Transverse colon (tissue), 4 donors: ENCODE results near the gene SGK2. TPM values are rescaled to one million over a fixed set of nuclear protein-coding genes. Genes with fewer than 3 reads are reported as not detected.

Experiments used
- DNase-seq: peaks from one replicate; pipeline ENCODE4 v3.0.0-alpha.2; 2019
- H3K27ac ChIP-seq, 4 donors: fragments of 200-600 bp; sonication (generic); 2 replicates each; pipeline ENCODE4 v1.5.1; 2016 to 2018; ENCODE audit warnings: inconsistent platforms in 4 of 4
- H3K27me3 ChIP-seq: fragments of 200-600 bp; sonication (generic); 2 replicates; pipeline ENCODE4 v1.5.1; 2017; ENCODE audit warnings: inconsistent platforms
- H3K36me3 ChIP-seq, 4 donors: fragments of 200-600 bp; sonication (generic); 2 replicates each; pipeline ENCODE4 v1.5.1; 2017 to 2019; ENCODE audit warnings: inconsistent platforms in 4 of 4
- H3K4me1 ChIP-seq, 4 donors: fragments of 200-600 bp; sonication (generic); 2 replicates each; pipeline ENCODE4 v1.5.1; 2017 to 2020; ENCODE audit warnings: inconsistent platforms in 4 of 4
- H3K4me3 ChIP-seq, 4 donors: fragments of 200-600 bp; sonication (generic); 1 replicate in 1 of 4; 2 replicates in 3 of 4; pipeline versions ENCODE4 v1.5.1 to v1.6.1; 2017 to 2019; ENCODE audit warnings: inconsistent platforms in 4 of 4
- H3K9me3 ChIP-seq, 2 donors: fragments of 200-600 bp; sonication (generic); 2 replicates each; pipeline ENCODE4 v1.5.1; 2017 to 2019; ENCODE audit warnings: inconsistent platforms in 2 of 2
- CTCF ChIP-seq, 5 experiments: fragments of 200-600 bp in 3 of 5; fragments of 450-650 bp in 2 of 5; sonication (generic) in 3 of 5; IDR thresholded peaks; 1 replicate in 2 of 5; 2 replicates in 3 of 5; pipeline ENCODE4 v1.5.1; 2016 to 2017; ENCODE audit warnings: antibody characterized with exemption in 5 of 5, inconsistent platforms in 3 of 5, mild to moderate bottlenecking in 2 of 5, moderate library complexity in 1 of 5
- EP300 ChIP-seq: sonication (generic); formaldehyde crosslinking; IDR thresholded peaks from one replicate; pipeline ENCODE4 v1.6.1; 2017; ENCODE audit warnings: antibody characterized with exemption, low read depth
- POLR2A ChIP-seq: fragments of 450-650 bp; IDR thresholded peaks from one replicate; pipeline ENCODE4 v1.6.1; 2016; ENCODE audit warnings: antibody characterized with exemption, mild to moderate bottlenecking, moderate library complexity
- POLR2AphosphoS5 ChIP-seq, 3 donors: sonication (generic); formaldehyde crosslinking; IDR thresholded peaks; one replicate each; pipeline ENCODE4 v1.6.1; 2016; ENCODE audit warnings: antibody characterized with exemption in 3 of 3
- WGBS, 2 donors: methylation state at CpG; one replicate each; pipeline ENCODE4 v1.1.5; 2018; ENCODE audit warnings: low coverage in 1 of 2; 5-methylcytosine and 5-hydroxymethylcytosine counted together
- in situ Hi-C, 4 donors: fragments of 200-750 bp; cut with MboI; loops; one replicate each; pipeline versions ENCODE4 v1.15.0 to v1.15.1; 2017; ENCODE audit warnings: low sequenced_read_pairs in 3 of 4, low pct_ligation_motif_present in 1 of 4, low pct_unique_long_range_greater_than_20kb in 1 of 4
- intact Hi-C: fragments of 100-400 bp; cut with DNase I; formaldehyde crosslinking; loops from one replicate; pipeline ENCODE4 v1.15.1; 2023; ENCODE audit warnings: low total_unique reads
- total RNA-seq, 4 donors: library from RNA; depleted of rRNA; stranded (reverse); fragments of >200 nt; gene quantifications; one replicate each; pipeline ENCODE4 v1.1.0, GENCODE V29; 2016

The SGK2 gene
- total RNA-seq, 4 donors from 2014 or later, result 71.6 to 293 (median 149) TPM

GRCh38 chr20:43530321-43531090 is 28.3 kb upstream of the SGK2 start:
- no peaks in the 10 kb centered on the region for H3K4me1 ChIP-seq
- in situ Hi-C loops, result loop anchor here in 3 of 4 donors (10.0 to 25.0 kb wide), 3 partner anchors 154 to 557 kb away; no protein-coding TSS in a partner anchor
- H3K27ac ChIP-seq, result no peak overlapping the region
- 82 to 88% methylated on average over 6 to 14 of the region's 14 CpGs for WGBS, 2 donors
- intact Hi-C loops, result no loop called here
- no peaks in the 10 kb centered on the region for H3K27me3 ChIP-seq
- H3K4me3 ChIP-seq, result no peak overlapping the region
- no peaks in the 10 kb centered on the region for H3K36me3 ChIP-seq
- H3K9me3 ChIP-seq, result no peaks in the 10 kb centered on the region
- no peak for DNase-seq
- TF ChIP-seq POLR2AphosphoS5 (IDR thresholded peaks at IDR 0.05), result no peak
- no peak for TF ChIP-seq CTCF (IDR thresholded peaks at IDR 0.05)
- no peak for TF ChIP-seq EP300
- no peak for TF ChIP-seq POLR2A

- no peak for DNase-seq
- intact Hi-C loops (no loop called here), in situ Hi-C loops (loop anchor here in 3 of 4 donors (10.0 to 25.0 kb wide), 3 partner anchors 154 to 556 kb away; no protein-coding TSS in a partner anchor)
- H3K36me3 ChIP-seq, result no peaks in the 10 kb centered on the region
- H3K4me3 ChIP-seq, result no peak overlapping the region
- TF ChIP-seq CTCF (IDR thresholded peaks at IDR 0.05), result no peak
- no peak for TF ChIP-seq POLR2A
- no peak for TF ChIP-seq EP300
- no peak for TF ChIP-seq POLR2AphosphoS5 (IDR thresholded peaks at IDR 0.05)
- no peaks in the 10 kb centered on the region for H3K9me3 ChIP-seq
- no peaks in the 10 kb centered on the region for H3K27me3 ChIP-seq
- H3K27ac ChIP-seq, result no peak overlapping the region
- H3K4me1 ChIP-seq, result no peaks in the 10 kb centered on the region
Measured at GRCh38 chr20:43531091-43531443, 27.8 kb upstream of the SGK2 start.

- 94% methylated on average over 9 of the region's 9 CpGs; no CpG with 5 or more reads in 1 of the 2 donors for WGBS, 2 donors
- no peaks in the 10 kb centered on the region for H3K36me3 ChIP-seq
Measured at GRCh38 chr20:43532416-43533055, 26.3 kb upstream of the SGK2 start.

More at GRCh38 chr20:43532416-43533055, 26.3 kb upstream of the SGK2 start:
- H3K27ac ChIP-seq, result no peak overlapping the region
- in situ Hi-C loops, result loop anchor here in 3 of 4 donors (10.0 to 25.0 kb wide), 3 partner anchors 152 to 555 kb away; no protein-coding TSS in a partner anchor
- H3K4me1 ChIP-seq, result no peaks in the 10 kb centered on the region
- no peak overlapping the region for H3K4me3 ChIP-seq
- H3K27me3 ChIP-seq, result no peaks in the 10 kb centered on the region
- intact Hi-C loops, result no loop called here
- no peaks in the 10 kb centered on the region for H3K9me3 ChIP-seq
- TF ChIP-seq CTCF (IDR thresholded peaks at IDR 0.05), result no peak
- no peak for TF ChIP-seq EP300
- TF ChIP-seq POLR2AphosphoS5 (IDR thresholded peaks at IDR 0.05), result no peak
- no peak for TF ChIP-seq POLR2A
- no peak for DNase-seq
